ENCODE results near the gene KLC4.

DNA sequence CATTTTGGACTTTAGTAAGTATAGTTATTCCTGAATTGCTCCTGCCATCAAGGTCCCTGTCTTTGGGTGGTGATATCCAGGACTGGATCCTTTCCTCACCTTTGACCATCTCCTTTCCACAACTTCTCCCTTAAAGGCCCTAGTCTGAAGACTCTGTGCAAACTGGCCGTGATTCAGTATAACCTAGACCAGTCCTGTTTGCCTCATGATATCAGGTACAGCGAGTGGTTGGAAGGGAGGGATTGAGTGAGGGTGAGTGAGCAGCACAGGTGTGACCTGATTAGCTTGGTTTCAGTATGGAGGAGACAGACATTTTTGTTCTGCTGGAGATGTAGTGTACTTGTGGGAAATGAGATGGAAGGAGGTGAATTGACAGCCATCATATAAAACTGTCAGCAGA lies 40.3 kb upstream of the KLC4 start:
- TF ChIP-seq POLR2A (IDR thresholded peaks at IDR 0.05) = no peak
- TF ChIP-seq CTCF (IDR thresholded peaks at IDR 0.05) = no peak

Measured in right lobe of liver (tissue), 4 donors.